HepG2 (cell line): ENCODE data around the gene APBB3. TPM values are rescaled to one million over a fixed set of nuclear protein-coding genes. Genes with fewer than 3 reads are reported as not detected.

ENCODE experiments used
- ASH2L ChIP-seq: fragments of 300-600, 200-600 bp; sonication (generic); IDR thresholded peaks from 2 replicates; pipeline ENCODE4 v1.7.0; 2017; ENCODE audit warnings: low read depth, mild to moderate bottlenecking, moderate library complexity, mixed read lengths, low read length; ENCODE audit not compliant: insufficient read length
- CEBPB ChIP-seq: IDR thresholded peaks from 2 replicates; pipeline ENCODE4 v1.6.1; 2011; ENCODE audit warnings: low read depth, low read length, improper control_type of control experiment, borderline replicate concordance
- DNMT1 ChIP-seq: sonication (generic); formaldehyde crosslinking; IDR thresholded peaks from 2 replicates; pipeline ENCODE4 v1.5.1; 2020; ENCODE audit warnings: mild to moderate bottlenecking, missing genetic modification reagents
- HOXA3 ChIP-seq: sonication (generic); formaldehyde crosslinking; IDR thresholded peaks from 2 replicates; pipeline ENCODE4 v1.5.0; 2020; ENCODE audit warnings: missing genetic modification reagents
- JARID2 ChIP-seq: sonication (generic); formaldehyde crosslinking; IDR thresholded peaks from 2 replicates; pipeline ENCODE4 v1.8.1; 2023; ENCODE audit warnings: missing genetic modification reagents, inconsistent platforms; ENCODE audit not compliant: insufficient replicate concordance
- NFKBIZ ChIP-seq: IDR thresholded peaks from 2 replicates; pipeline ENCODE4 v1.6.1; 2018; ENCODE audit warnings: missing genetic modification reagents, missing compliant biosample characterization
- SIN3A ChIP-seq: IDR thresholded peaks from 2 replicates; pipeline ENCODE4 v1.6.1; 2011; ENCODE audit warnings: low read depth, mild to moderate bottlenecking, control low read depth, low read length, borderline replicate concordance
- SMYD3 ChIP-seq: sonication (generic); formaldehyde crosslinking; IDR thresholded peaks from 2 replicates; pipeline ENCODE4 v1.8.1; 2023; ENCODE audit warnings: mild to moderate bottlenecking, missing genetic modification reagents
- TRIM24 ChIP-seq: sonication (generic); formaldehyde crosslinking; IDR thresholded peaks from 2 replicates; pipeline ENCODE4 v1.8.0; 2022; ENCODE audit warnings: mild to moderate bottlenecking, missing genetic modification reagents
- ZBTB3 ChIP-seq: sonication (generic); formaldehyde crosslinking; IDR thresholded peaks from 2 replicates; pipeline ENCODE4 v1.4.0; 2020; ENCODE audit warnings: low read depth, mild to moderate bottlenecking, moderate library complexity, missing genetic modification reagents, borderline replicate concordance
- ZFY ChIP-seq: sonication (generic); formaldehyde crosslinking; IDR thresholded peaks from 2 replicates; pipeline ENCODE4 v1.4.0; 2020; ENCODE audit warnings: missing genetic modification reagents
- ZNF263 ChIP-seq: sonication (generic); formaldehyde crosslinking; IDR thresholded peaks from 2 replicates; pipeline ENCODE4 v1.4.0; 2020; ENCODE audit warnings: missing genetic modification reagents
- ZNF460 ChIP-seq: sonication (generic); formaldehyde crosslinking; IDR thresholded peaks from 2 replicates; pipeline ENCODE4 v1.5.1; 2020; ENCODE audit warnings: missing genetic modification reagents, mild to moderate bottlenecking, borderline replicate concordance
- ZNF501 ChIP-seq: sonication (generic); formaldehyde crosslinking; IDR thresholded peaks from 2 replicates; pipeline ENCODE4 v1.5.1; 2020; ENCODE audit warnings: mild to moderate bottlenecking, moderate library complexity, missing genetic modification reagents
- ZNF615 ChIP-seq: sonication (generic); formaldehyde crosslinking; IDR thresholded peaks from 2 replicates; pipeline ENCODE4 v1.5.0; 2020; ENCODE audit warnings: mild to moderate bottlenecking, missing genetic modification reagents, borderline replicate concordance
- ZNF652 ChIP-seq: IDR thresholded peaks from 2 replicates; pipeline ENCODE4 v1.6.1; 2016; ENCODE audit warnings: low read depth, borderline replicate concordance
- ZNF670 ChIP-seq: sonication (generic); formaldehyde crosslinking; IDR thresholded peaks from 2 replicates; pipeline ENCODE4 v1.8.0; 2022; ENCODE audit warnings: mild to moderate bottlenecking, missing genetic modification reagents, borderline replicate concordance
- ZNF83 ChIP-seq: sonication (generic); formaldehyde crosslinking; IDR thresholded peaks from 2 replicates; pipeline ENCODE4 v1.4.0; 2020; ENCODE audit warnings: missing genetic modification reagents, mild to moderate bottlenecking, borderline replicate concordance
- polyA plus RNA-seq, 8 experiments: library from polyadenylated mRNA; depleted of rRNA in 3 of 8; stranded (reverse) in 7 of 8; unstranded in 1 of 8; fragments of >200 nt; fragmentation: Illumina TruSeq in 4 of 8; extraction: Trizol in 4 of 8; gene quantifications; 2 replicates each; pipeline versions ENCODE4 v1.2.1 to v1.2.3, GENCODE V29; 2011 to 2016; ENCODE audit warnings: low read depth in 4 of 8, missing spikeins in 1 of 8, mixed read lengths in 1 of 8; ENCODE audit not compliant: insufficient read depth in 1 of 8
- total RNA-seq, 5 experiments: library from RNA; depleted of rRNA; stranded (reverse); fragments of >200 nt; fragmentation: Illumina TruSeq; extraction: Trizol; gene quantifications; 2 replicates each; pipeline ENCODE4 v1.2.3, GENCODE V29; 2016; ENCODE audit warnings: low read depth in 1 of 5
- TF ChIP-seq, protein P1 (sequence below): sonication (generic); formaldehyde crosslinking; IDR thresholded peaks from 2 replicates; pipeline ENCODE4 v1.4.0; 2020; ENCODE audit warnings: missing genetic modification reagents
- TF ChIP-seq, protein P2 (sequence below): sonication (generic); formaldehyde crosslinking; IDR thresholded peaks from 2 replicates; pipeline ENCODE4 v1.9.0; 2021; ENCODE audit warnings: missing genetic modification reagents, borderline replicate concordance
- TF ChIP-seq, protein P3 (sequence below): sonication (generic); formaldehyde crosslinking; IDR thresholded peaks from 2 replicates; pipeline ENCODE4 v1.5.0; 2020; ENCODE audit warnings: missing genetic modification reagents

APBB3 gene
- total and polyA plus RNA-seq, 2 of the 13 experiments (the other 11 are each of a cell fraction or from before 2014, with no cell fraction given) = 0.38 to 0.78 TPM

DNA sequence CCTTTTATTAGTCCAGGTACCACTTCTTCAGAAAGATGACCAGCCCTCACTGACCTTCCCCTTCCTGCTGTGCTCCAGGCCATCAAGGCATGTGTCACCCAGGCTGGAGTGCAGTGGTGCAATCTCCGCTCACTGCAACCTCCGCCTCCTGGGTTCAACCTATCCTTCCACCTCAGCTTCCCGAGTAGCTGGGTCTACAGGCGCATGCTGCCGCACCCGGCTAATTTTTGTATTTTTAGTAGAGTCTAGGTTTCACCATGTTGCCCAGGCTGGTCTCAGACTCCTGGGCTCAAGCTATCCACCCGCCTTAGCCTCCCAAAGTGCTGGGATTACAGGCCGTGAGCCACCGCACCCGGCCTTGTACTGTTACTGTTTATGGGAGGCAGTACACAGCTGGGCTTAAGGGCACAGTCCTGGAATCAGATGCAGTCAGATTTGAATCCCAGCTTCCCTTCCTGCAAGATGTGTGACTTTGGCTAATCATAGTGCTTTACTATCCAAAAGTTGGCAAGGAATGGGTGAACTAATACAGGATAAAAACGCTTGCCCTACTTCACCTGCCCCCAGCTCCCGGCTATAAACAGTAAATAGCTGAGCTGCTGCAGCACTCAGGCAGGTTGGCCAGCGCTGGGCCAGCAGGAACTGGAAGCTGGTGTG lies 17.4 kb downstream of the APBB3 start (continued):
- TF ChIP-seq ZBTB3 (CRISPR knock-in tag) (peak; percentile 70; the same call in 1 of the 2 replicates), ZNF652 (CRISPR knock-in tag) (no peak), NFKBIZ (CRISPR knock-in tag) (no peak), CEBPB (peak; percentile 86), JARID2 (CRISPR knock-in tag) (no peak), ZNF460 (CRISPR knock-in tag) (no peak; the same call in 1 of the 2 replicates), ASH2L (peak; percentile 73), ZNF263 (CRISPR knock-in tag) (peak; percentile 86), ZFY (peak; percentile 63; the same call in 1 of the 2 replicates), ZNF670 (CRISPR knock-in tag) (peak; percentile 61; the same call in 1 of the 2 replicates), DNMT1 (CRISPR knock-in tag) (no peak), ZNF83 (CRISPR knock-in tag) (no peak), ZNF501 (CRISPR knock-in tag) (peak; percentile 96), TRIM24 (CRISPR knock-in tag) (no peak), SMYD3 (CRISPR knock-in tag) (no peak), SIN3A (peak; percentile 23; the same call in 1 of the 2 replicates), HOXA3 (CRISPR knock-in tag) (no peak), ZNF615 (CRISPR knock-in tag) (no peak)
- TF ChIP-seq, protein P1, sequence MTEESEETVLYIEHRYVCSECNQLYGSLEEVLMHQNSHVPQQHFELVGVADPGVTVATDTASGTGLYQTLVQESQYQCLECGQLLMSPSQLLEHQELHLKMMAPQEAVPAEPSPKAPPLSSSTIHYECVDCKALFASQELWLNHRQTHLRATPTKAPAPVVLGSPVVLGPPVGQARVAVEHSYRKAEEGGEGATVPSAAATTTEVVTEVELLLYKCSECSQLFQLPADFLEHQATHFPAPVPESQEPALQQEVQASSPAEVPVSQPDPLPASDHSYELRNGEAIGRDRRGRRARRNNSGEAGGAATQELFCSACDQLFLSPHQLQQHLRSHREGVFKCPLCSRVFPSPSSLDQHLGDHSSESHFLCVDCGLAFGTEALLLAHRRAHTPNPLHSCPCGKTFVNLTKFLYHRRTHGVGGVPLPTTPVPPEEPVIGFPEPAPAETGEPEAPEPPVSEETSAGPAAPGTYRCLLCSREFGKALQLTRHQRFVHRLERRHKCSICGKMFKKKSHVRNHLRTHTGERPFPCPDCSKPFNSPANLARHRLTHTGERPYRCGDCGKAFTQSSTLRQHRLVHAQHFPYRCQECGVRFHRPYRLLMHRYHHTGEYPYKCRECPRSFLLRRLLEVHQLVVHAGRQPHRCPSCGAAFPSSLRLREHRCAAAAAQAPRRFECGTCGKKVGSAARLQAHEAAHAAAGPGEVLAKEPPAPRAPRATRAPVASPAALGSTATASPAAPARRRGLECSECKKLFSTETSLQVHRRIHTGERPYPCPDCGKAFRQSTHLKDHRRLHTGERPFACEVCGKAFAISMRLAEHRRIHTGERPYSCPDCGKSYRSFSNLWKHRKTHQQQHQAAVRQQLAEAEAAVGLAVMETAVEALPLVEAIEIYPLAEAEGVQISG (CRISPR knock-in tag) = no peak; the same call in 1 of the 2 replicates
- TF ChIP-seq, protein P2, sequence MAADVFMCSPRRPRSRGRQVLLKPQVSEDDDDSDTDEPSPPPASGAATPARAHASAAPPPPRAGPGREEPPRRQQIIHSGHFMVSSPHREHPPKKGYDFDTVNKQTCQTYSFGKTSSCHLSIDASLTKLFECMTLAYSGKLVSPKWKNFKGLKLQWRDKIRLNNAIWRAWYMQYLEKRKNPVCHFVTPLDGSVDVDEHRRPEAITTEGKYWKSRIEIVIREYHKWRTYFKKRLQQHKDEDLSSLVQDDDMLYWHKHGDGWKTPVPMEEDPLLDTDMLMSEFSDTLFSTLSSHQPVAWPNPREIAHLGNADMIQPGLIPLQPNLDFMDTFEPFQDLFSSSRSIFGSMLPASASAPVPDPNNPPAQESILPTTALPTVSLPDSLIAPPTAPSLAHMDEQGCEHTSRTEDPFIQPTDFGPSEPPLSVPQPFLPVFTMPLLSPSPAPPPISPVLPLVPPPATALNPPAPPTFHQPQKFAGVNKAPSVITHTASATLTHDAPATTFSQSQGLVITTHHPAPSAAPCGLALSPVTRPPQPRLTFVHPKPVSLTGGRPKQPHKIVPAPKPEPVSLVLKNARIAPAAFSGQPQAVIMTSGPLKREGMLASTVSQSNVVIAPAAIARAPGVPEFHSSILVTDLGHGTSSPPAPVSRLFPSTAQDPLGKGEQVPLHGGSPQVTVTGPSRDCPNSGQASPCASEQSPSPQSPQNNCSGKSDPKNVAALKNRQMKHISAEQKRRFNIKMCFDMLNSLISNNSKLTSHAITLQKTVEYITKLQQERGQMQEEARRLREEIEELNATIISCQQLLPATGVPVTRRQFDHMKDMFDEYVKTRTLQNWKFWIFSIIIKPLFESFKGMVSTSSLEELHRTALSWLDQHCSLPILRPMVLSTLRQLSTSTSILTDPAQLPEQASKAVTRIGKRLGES (CRISPR knock-in tag) = no peak
- TF ChIP-seq, protein P3, sequence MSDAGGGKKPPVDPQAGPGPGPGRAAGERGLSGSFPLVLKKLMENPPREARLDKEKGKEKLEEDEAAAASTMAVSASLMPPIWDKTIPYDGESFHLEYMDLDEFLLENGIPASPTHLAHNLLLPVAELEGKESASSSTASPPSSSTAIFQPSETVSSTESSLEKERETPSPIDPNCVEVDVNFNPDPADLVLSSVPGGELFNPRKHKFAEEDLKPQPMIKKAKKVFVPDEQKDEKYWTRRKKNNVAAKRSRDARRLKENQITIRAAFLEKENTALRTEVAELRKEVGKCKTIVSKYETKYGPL (CRISPR knock-in tag) = no peak
